Ramos (cell line): ENCODE measurements around the gene TRMT11.
"Not testable (repeated sequence)": the region's sequence is repeated elsewhere in the genome, so short reads cannot be mapped to it uniquely, and the experiment has no call there.

ENCODE experiments used
- in situ Hi-C: fragments of 300-500 bp; cut with MboI; formaldehyde crosslinking; loops from one replicate; pipeline ENCODE4 v1.14.3; 2022; ENCODE audit warnings: low sequenced_read_pairs; ENCODE audit not compliant: unreplicated experiment

Gene TRMT11

DNA sequence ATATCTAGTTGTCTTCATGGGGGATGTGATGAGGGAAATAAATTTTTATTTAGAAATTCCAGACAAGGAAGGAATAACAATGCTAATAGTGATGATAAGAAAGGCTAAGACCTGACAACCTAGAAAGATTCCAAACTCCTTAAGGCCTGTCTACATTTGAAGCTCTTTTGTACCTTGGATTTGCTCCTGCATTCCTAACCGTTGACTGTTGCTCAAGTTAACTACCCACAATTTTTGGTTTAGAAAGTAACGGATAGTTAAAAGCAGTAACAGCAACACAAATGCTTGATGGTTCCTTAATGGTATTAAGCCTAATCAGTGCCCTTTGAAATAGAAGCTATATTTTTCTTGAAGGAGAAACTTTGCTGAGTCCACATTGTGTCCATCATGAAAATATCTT is 52.9 kb downstream of the TRMT11 start:
- in situ Hi-C loops, result no loop called here

DNA sequence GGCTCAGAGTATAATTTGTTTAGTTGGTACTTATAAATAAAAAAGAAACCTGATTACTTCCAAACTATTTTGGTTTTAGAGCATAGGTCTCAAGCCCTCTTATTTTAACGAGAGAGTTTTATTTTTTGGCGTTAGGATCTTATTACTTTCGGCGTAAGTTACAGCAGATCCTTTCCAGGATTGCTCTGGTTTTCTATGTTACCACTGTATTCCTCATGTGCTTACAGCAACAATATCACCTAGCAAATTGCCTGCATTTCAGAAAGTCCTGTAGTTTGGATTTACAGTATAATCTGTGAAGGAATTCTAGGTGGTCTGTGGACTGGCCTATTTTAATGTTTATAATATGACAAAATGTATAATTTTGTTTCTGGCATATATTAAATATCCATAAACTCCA is 54.1 kb downstream of the TRMT11 start:
- in situ Hi-C loops, result no loop called here

DNA sequence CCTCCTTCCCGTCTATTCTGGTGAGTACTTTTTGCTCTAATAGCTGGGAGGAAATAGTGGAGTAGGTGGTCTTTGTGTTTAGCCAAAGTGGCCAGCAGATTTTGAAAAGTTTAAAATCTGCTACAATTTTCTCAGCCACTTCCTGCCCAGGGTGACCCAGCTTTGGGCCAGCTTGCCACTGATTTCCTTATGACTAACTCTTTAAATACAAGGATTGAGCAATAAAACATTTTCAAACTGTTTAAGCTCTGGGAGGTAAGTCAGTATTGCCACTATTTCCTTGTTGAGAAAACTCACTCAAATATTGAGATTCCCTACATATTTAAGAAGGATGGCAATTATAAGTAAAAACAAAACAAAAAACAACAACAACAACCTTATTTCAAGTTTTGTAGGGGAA is 54.5 kb downstream of the TRMT11 start:
- in situ Hi-C loops, result no loop called here

DNA sequence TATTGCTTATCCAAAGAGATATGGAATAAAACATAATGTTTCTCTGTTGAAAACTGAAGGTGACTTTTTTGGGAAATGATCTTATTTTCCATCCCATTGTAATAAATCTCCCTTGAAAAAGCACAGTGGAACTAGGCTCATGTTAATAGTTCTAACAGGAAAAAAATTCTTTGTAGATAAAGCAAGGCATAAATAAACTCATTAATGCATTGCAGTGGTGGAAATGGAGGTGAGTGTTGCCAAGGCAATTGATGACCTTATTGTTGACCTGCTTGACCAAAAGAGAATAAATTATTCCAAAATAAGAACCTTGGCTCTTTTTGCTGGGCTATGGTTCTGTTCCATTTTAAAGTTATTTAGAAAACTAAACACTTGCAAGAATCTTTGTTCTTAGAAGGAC is 55.2 kb downstream of the TRMT11 start:
- in situ Hi-C loops, result no loop called here

DNA sequence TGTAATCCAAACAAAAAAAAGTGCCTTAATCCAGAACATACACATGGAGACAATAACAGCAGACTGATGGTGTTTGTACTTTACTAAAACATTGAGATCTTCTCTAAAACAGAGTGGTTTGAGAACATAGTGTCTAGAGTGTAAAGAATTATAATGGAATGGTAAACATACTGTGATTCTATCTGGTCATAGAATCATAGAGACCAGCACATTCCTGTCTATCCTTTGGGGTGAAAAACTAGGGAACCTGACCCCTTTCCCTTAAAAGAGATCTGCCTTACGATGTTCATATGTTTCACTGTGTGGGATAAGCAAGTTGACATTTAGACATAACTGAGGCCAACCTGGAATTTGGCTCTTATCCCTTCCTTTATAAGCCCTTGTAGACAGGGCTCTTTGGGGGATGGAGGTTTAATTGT is 55.7 kb downstream of the TRMT11 start:
- in situ Hi-C loops, result no loop called here

DNA sequence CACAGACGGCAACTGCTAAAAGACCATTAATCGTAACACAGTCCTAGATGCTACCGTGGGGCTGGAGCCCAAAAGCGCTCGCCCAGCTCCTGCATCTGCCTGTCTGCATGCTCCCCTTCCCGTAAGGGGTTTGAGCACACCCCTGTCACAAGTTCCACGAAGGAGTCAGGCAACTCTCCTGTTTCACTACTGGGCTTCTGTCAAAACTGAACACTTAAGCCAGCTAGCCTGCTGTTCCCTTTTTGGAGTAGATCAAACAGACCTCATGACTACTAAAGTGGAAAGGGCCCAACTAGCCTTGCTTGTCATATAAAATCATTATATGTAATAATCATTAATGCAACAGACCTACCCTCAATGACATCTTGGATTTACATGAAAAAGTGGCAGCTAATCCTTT is 61.3 kb downstream of the TRMT11 start:
- in situ Hi-C loops, result no loop called here

DNA sequence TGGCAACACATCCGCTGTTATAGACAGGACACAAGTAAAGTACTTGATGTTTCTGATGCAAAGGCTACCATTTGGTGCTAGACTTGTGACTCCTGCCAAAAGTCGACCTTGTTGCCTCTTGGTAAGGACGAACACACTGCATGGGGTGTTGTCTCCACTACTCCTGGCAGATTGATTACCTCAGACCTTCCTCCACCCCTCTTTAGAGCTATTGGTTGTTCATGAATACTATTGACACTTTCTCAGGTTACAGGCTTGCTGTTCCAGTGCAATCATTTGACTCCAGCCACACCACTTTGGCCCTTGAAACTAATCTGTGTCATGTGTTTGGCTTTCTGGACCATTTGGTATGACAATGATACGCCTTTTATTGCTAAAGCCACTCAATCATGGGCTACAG is 62.3 kb downstream of the TRMT11 start:
- in situ Hi-C loops, result no loop called here

DNA sequence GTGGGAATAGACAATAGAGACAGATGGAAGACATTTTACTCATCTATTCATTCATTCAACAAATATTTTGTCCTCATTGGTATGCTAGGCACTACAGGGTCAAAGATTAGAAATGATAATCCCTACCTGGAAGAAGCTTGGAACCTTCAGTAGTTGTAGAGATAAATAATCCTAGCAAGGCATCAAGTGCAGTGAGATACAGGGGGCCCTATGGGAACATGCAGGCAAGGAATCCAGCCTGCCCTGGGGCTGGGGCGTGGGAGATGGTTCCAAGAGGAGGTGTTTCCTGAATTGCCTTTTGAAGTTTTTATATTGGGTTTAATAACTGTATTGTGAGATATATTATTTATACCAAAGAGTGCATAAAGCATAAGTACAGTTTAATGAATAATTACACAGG is 64.5 kb downstream of the TRMT11 start:
- in situ Hi-C loops, result no loop called here

DNA sequence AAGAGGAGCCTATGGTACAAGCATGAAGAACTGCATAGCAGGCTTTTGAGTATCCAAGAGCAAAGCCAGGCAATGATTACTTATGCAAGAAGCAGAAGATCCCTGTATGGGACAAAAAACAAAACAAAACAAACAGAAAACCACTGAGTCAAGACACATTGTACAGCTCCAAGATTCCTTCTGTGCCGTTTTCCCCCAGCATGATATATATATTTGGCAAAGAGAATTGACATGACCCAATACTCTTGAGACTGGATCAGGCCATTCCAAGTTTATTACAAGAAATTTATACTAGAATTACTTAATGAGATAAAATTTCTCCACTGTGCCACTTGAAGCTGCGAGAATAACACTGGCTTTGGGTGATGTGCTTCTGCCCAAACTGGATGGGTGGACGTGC is 65.5 kb downstream of the TRMT11 start:
- in situ Hi-C loops, result no loop called here

DNA sequence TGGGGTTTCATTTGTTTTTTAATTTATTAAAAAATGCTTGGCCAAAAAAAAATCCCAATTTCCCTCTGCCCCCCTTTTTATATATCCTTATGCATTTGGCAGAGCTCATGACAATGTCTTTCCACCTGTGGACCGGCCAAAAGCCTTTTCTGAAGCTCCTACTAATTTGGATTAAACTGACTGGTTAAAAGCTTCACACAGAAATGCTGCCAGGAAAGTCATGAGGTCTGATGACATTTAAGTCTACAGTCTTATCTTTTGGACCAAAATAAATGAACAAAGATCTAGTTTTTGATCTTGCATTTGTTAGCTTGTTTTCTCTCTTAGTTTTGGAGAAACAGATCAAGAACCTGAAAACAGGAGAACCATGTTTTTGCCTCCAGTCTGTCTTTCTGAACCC is 66.1 kb downstream of the TRMT11 start:
- in situ Hi-C loops, result no loop called here

DNA sequence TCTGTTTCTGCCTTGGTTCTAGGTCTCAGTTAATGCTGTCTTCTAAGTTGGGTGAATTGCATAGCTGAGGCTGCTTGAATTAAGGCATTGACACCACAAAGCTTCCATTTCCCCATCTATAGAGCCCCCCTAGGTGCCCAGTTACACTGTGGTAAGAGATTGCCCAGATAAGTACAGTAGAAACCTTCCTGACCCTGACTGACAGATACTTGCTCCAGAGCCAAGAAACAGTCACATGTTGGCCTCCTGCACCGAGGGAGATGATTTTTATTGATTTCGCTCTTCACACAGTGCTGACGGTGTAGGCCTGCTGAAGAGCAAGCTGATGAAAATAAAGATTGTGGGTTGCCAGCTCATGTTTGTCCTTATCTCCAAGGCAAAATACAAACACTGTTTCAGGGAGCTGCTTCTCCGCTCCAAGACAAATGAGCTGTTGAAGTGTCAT is 67.9 kb downstream of the TRMT11 start:
- in situ Hi-C loops, result no loop called here

DNA sequence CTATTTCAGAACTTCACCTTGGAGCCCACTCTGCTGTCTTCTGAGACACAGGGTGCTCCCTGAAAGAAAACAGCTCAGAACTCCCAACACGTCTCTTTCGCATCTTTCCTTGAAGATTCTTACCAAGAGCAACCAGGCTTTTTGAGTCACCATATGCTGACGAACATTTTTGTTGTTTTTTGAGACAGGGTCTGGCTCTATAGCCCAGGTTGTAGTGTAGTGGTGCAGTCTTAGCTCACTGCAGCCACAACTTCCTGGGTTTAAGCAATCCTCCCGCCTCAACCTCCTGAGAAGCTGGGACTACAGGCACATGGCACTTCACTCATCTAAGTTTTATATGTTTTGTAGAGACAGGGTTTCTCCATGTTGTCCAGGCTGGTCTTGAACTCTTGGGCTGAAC is 68.5 kb downstream of the TRMT11 start:
- in situ Hi-C loops, result no loop called here

DNA sequence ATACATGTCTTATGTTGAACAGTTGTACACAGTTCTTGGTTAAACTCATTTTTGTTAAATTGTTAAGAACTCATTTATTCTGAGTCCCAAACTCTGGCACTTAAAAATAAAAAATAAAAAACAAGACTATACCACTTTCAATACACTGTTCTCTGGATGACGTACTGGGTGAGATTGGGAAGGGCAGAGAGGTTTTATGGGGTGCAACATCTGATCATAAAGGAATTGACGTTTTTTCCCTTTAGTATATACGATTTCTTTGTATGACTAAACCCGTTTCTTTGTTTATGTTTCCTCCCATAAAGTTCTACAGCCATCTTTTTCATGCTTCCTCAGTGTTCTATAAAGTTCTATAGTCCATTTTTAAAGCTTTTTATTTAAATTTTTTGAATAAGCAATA is 69.1 kb downstream of the TRMT11 start:
- in situ Hi-C loops, result no loop called here

DNA sequence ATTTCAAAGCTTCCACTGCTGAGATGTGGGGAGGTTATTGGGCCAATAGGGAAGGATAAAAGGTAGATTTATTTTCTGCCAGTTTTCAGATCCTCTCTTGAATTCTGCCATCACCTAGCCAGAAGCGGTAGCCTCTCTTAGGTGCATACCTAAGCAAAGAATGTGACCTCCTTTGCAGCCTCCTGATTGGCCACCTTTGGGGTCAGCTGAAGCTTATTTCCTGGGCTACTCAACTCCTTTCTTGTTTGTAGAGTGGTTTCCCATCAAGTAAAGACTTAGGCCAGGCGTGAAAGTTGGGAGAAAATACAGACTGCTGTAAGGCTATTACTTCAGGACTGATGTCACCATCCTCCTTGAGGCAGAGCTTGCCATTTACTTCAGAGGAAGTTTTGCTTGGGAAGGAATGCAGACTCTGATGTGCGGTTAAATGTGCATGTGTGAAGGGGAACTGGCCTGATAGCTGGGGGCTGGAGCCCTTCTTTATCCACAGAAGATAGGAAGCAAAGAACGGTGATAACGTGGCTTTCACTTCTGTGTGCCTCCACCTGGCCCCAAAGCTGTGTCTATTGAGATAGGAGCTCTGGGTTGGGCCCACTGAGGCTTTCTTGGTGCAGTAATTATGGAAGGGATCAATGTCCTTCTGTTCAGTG is 70.1 kb downstream of the TRMT11 start:
- in situ Hi-C loops, result no loop called here

DNA sequence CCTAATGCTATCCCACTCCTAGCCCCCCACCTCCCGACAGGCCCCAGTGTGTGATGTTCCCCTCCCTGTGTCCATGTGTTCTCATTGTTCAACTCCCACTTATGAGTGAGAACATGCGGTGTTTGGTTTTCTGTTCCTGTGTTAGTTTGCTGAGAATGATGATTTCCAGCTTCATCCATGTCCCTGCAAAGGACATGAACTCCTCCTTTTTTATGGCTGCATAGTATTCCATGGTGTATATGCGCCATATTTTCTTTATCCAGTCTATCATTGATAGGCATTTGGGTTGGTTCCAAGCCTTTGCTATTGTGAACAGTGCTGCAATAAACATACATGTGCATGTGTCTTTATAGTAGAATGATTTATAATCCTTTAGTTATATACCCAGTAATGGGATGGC is 71.7 kb downstream of the TRMT11 start:
- in situ Hi-C loops, result not testable (repeated sequence)

DNA sequence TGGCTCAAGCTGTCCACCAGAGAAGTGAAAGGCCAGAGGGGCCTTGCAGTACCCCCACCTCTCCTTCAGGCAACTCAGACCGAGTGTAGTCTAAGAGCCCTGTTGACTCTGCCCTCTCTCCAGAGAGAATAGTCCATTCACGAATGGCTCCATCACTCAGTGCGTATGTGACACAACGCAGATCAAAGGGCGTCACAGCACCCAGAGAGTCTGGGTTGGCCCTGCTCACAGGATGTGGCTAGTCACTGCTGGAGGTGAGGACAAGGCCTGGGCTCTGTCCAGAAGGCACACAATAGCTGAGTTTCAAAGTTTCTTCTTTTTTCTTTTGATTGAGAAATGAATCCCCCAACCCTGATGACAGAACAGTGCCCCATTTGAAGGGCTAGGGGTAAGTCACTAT is 74.1 kb downstream of the TRMT11 start:
- in situ Hi-C loops, result no loop called here

DNA sequence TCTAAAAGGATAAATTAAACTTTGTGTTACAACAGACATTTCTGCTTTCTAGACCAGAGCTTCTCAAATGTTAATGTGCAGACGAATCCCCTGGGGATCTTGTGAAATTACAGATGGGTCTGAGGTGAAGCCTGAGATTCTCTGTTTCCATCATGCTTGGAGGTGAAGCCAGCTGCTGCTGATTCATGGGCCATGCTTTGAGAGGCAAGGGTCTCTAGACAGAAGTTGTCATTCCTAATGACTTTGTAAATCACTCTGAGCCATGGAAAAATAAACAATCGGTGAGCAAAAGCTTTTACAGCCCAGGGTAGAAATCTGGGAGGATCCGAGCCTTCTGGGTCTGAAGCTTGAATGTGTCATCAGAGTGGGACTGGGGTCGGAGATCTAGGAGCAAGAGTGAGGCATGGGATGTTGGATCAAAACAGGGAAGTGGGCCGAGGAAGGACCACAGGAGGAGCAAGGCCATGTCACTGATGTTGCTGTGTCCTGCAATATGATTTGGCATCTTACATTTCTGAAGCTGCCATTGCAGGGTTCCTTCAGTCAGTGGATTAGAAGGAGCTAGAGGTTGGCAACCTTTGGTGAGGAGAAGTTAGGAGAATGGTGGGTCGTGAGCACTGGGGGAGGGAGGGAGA is 77.3 kb downstream of the TRMT11 start:
- in situ Hi-C loops, result no loop called here

DNA sequence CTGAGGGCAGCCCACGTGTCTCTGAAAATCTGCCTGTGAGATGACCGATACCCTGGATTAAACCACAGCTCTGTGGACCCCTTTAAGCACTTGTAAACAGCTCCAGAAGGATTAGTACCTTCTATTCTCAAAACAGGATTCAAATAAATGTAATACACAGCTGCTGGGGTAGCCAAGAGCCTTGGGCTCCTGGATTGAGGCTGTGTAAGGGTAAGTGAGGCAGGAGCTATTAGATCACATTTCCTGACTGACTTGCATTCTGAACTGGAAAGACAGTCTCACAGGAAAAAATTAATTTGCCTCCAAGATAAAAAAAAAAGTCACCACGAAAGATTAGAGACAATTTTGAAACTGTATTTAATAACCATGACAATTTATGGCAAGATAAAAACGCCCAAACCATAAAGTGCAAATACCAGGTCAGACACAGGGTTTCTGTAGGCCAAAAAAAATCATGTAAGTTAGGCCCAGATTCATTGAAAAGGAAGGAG is 78.0 kb downstream of the TRMT11 start:
- in situ Hi-C loops, result no loop called here

DNA sequence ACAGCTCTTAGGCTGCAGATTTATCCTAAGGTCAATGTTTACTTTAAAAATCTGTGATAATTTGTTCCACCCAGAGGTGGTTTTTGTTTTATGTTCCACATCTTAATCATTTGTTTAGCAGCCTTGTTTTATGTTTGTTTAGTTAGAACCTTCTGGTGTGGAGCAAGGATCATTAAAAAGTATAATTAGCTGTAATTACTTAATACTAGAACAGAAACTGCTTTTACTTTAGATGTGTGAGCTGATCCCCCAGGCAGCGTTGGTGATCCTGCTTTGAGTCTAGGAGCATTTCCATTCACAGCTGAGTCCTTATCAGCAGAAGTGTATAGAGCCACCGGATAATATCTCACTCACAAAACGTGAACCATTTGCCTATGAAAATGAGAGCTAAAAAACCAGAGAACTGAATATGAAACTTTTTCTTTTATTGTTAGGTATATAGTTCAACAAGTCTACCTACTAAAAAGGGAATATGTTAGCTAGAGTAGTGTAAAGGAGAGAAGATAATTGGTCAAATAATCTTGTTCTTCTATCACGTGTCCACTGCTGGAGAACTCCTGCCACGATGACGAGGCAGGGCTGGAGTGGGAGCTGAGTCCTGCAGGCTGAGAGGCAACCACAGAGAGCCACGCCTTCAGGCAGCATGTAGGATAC is 78.5 kb downstream of the TRMT11 start:
- in situ Hi-C loops, result no loop called here

DNA sequence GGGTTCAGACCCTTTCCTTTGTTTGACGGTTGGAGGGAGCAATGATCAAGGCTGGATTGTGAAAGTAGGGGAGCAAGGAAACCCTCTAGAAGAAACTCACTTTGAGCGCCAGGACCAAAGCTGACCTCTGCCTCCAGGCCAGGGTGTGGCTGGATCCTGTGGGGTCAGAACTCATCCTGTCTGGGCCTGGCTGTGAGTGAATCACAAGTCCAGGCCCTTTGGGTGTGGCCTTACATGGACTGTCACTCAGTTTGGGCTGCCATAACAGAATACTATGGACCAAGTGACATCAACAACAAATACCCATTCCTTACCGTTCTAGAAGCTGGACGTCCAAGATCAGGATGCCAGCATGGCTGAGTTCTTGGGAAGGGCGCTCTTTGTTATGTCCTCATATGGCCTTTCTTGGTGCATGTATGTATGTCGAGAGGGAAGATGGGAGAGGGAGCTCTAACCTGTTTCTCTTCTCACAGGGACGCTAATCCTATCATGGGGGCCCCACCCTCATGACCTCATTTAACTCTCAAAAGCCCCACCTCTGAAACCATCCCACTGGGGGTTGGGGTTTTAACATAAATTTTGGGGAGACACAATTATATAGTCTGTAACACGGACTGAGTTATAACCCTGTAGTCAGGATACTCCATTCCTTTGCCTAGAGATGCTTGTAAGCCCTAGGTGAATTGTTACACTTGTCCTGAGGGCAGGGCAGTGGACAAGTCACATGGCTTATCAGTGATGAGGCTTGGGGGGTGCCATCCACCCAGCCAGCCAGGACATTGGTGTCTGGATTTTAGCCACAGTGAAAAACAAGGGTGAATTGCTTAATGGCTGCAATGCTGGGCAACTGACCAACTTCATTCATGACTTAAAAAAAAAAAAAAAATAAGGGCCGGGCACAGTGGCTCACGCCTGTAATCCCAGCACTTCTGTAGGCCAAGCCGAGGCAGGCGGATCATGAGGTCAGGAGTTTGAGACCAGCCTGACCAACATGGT is 80.0 kb downstream of the TRMT11 start:
- in situ Hi-C loops, result no loop called here
